ENCODE measurements around the gene MKNK2.
"Not testable (repeated sequence)": the region's sequence is repeated elsewhere in the genome, so short reads cannot be mapped to it uniquely, and the experiment has no call there.

Gene MKNK2

GRCh38 chr19:1990230-1991017 lies 60.6 kb downstream of the MKNK2 start:
- DNase-seq, result no peak

GRCh38 chr19:1989513-1990229 lies 61.4 kb downstream of the MKNK2 start:
- no peak for DNase-seq

- DNase-seq, result not testable (repeated sequence)
Measured at GRCh38 chr19:1988464-1988863, 62.6 kb downstream of the MKNK2 start.
